HepG2 (cell line): ENCODE results near the gene EID3.

ENCODE experiments used
- FOXA3 ChIP-seq: IDR thresholded peaks from 2 replicates; pipeline ENCODE4 v1.6.1; 2016; ENCODE audit warnings: missing genetic modification reagents, missing compliant biosample characterization
- GMEB2 ChIP-seq: IDR thresholded peaks from 2 replicates; pipeline ENCODE4 v1.6.1; 2016; ENCODE audit warnings: missing biosample characterization, missing genetic modification reagents, low read depth
- IKZF4 ChIP-seq: sonication (generic); formaldehyde crosslinking; IDR thresholded peaks from 2 replicates; pipeline ENCODE4 v1.5.1; 2020; ENCODE audit warnings: borderline replicate concordance, mild to moderate bottlenecking, low read depth, missing genetic modification reagents; ENCODE audit errors: not compliant biosample characterization
- NR2C2 ChIP-seq: sonication (generic); formaldehyde crosslinking; IDR thresholded peaks from 2 replicates; pipeline ENCODE4 v1.4.0; 2020; ENCODE audit warnings: missing genetic modification reagents, mild to moderate bottlenecking, moderate library complexity, borderline replicate concordance
- PHB2 ChIP-seq: fragments of 450-650 bp; IDR thresholded peaks from 2 replicates; pipeline ENCODE4 v1.6.1; 2018; ENCODE audit not compliant: partially characterized antibody
- RNF219 ChIP-seq: sonication (generic); formaldehyde crosslinking; IDR thresholded peaks from 2 replicates; pipeline ENCODE4 v1.5.0; 2020; ENCODE audit warnings: mild to moderate bottlenecking, missing genetic modification reagents
- SNAPC5 ChIP-seq: sonication (generic); formaldehyde crosslinking; IDR thresholded peaks from 2 replicates; pipeline ENCODE4 v1.8.1; 2023; ENCODE audit warnings: mild to moderate bottlenecking, missing genetic modification reagents, borderline replicate concordance
- SP1 ChIP-seq, 2 experiments: fragments of 450-650 bp in 1 of 2; sonication (generic) in 1 of 2; formaldehyde crosslinking in 1 of 2; IDR thresholded peaks; 2 replicates each; pipeline versions ENCODE4 v1.4.0 to v1.6.1; 2016 to 2020; ENCODE audit warnings: missing genetic modification reagents in 1 of 2
- TGIF2 ChIP-seq: IDR thresholded peaks from 2 replicates; pipeline ENCODE4 v1.6.1; 2016; ENCODE audit warnings: control low read depth, missing compliant biosample characterization
- ZNF207 ChIP-seq: fragments of 450-650 bp; IDR thresholded peaks from 2 replicates; pipeline ENCODE4 v1.6.1; 2016; ENCODE audit warnings: antibody characterized with exemption, borderline replicate concordance
- ZNF563 ChIP-seq: sonication (generic); formaldehyde crosslinking; IDR thresholded peaks from 2 replicates; pipeline ENCODE4 v1.8.0; 2022; ENCODE audit warnings: mild to moderate bottlenecking, moderate library complexity, missing genetic modification reagents
- ZNF646 ChIP-seq: sonication (generic); formaldehyde crosslinking; IDR thresholded peaks from 2 replicates; pipeline ENCODE4 v1.9.0; 2021; ENCODE audit warnings: mild to moderate bottlenecking, missing genetic modification reagents

- TF ChIP-seq ZNF563 (CRISPR knock-in tag) (no peak), TGIF2 (CRISPR knock-in tag) (no peak), ZNF207 (no peak), SP1 (IDR thresholded peaks at IDR 0.05) (no peak), SP1 (CRISPR knock-in tag; IDR thresholded peaks at IDR 0.05) (no peak), SNAPC5 (CRISPR knock-in tag) (no peak), NR2C2 (CRISPR knock-in tag) (no peak), ZNF646 (CRISPR knock-in tag) (no peak), FOXA3 (CRISPR knock-in tag) (no peak), GMEB2 (no peak), PHB2 (no peak), RNF219 (no peak), IKZF4 (CRISPR knock-in tag) (no peak)
These were observed 21.9 kb upstream of the EID3 start for GRCh38 chr12:104281636-104282035.
